Activated naive CD4-positive, alpha-beta T cell treated with anti-CD3 and anti-CD28 coated beads, Interleukin-2, amount 50 U/mL, for 24 hours (primary cell): ENCODE results near the gene GUSB.
"Not testable (repeated sequence)": the region's sequence is repeated elsewhere in the genome, so short reads cannot be mapped to it uniquely, and the experiment has no call there.

Source experiments
- H3K27ac Mint-ChIP-seq: one replicate; pipeline ENCODE4 v1.8.0; 2021; ENCODE audit warnings: mild to moderate bottlenecking, mixed read lengths
- H3K27me3 Mint-ChIP-seq: one replicate; pipeline ENCODE4 v1.8.0; 2021; ENCODE audit warnings: mixed read lengths
- H3K36me3 Mint-ChIP-seq: one replicate; pipeline ENCODE4 v1.8.0; 2021; ENCODE audit warnings: mixed read lengths
- H3K4me1 Mint-ChIP-seq: one replicate; pipeline ENCODE4 v1.8.0; 2021; ENCODE audit warnings: mixed read lengths
- H3K4me3 Mint-ChIP-seq: one replicate; pipeline ENCODE4 v1.8.0; 2021; ENCODE audit warnings: mild to moderate bottlenecking, mixed read lengths
- H3K9me3 Mint-ChIP-seq: one replicate; pipeline ENCODE4 v1.8.0; 2021; ENCODE audit warnings: mixed read lengths

Gene GUSB

GRCh38 chr7:65962033-65962432, 20.0 kb downstream of the GUSB start:
- Mint-ChIP-seq H3K4me1 (no peaks in the 10 kb centered on the region), H3K4me3 (no peak overlapping the region), H3K27ac (no peak overlapping the region), H3K36me3 (peaks cover 9% of the 10 kb centered on the region), H3K27me3 (no peaks in the 10 kb centered on the region), H3K9me3 (no peaks in the 10 kb centered on the region)

DNA sequence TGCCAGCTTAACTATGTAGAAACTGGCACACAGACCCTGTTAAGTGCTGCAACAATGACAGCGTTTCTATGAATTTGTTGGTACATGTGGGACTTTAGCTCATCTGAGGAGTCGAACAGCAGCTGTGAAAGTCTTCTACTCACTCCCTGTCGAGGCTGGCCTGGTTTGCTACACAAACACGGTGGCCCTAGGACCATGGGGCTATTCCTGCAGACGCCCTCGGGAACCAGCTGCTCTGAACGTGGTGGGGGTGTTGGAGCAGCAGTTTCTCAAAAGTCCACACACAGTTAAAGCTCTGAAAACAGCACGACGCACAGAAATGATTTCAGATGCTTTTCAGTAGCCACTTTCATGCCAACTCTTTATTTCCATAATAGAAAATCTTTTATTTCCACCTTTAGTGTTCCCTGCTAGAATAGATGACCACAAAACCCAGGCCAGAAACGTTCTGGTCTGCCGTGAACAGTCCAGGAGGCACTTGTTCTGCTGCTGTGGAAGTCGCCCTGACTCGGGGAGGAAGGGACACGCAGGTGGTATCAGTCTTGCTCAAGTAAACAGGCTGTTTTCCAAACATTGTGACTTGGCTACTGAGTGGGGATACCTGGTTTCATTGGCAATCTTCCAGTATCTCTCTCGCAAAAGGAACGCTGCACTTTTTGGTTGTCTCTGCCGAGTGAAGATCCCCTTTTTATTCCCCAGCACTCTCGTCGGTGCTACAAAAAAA, 21.5 kb downstream of the GUSB start:
- H3K9me3 Mint-ChIP-seq: no peaks in the 10 kb centered on the region
- H3K27me3 Mint-ChIP-seq: no peaks in the 10 kb centered on the region
- peaks cover 12% of the 10 kb centered on the region for H3K36me3 Mint-ChIP-seq
- no peaks in the 10 kb centered on the region for H3K4me1 Mint-ChIP-seq
- H3K27ac Mint-ChIP-seq: peak overlapping the region; percentile 12
- no peak overlapping the region for H3K4me3 Mint-ChIP-seq

DNA sequence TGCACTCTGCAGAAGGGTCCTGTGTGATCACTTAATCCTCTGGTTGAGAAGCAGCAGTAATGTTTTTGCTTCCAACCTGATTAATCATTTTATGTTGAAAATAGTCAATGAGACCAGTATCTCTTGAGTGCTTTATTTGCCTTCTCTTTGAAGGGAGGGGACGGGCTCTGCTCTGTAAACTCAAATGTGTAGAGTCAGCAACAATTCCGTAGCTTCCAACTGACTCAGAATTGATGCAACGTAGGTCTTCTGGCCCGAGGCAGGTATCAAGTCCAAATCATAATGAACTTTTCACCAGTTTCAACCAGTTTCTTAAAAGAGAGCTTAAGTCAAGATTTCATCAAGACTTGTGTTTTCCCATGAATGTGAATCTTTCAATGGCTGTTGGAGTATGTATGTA, 26.3 kb downstream of the GUSB start:
- Mint-ChIP-seq H3K27me3 (no peaks in the 10 kb centered on the region), H3K36me3 (peaks cover 11% of the 10 kb centered on the region), H3K4me3 (no peak overlapping the region), H3K27ac (no peak overlapping the region), H3K4me1 (no peaks in the 10 kb centered on the region), H3K9me3 (no peaks in the 10 kb centered on the region)

GRCh38 chr7:65953890-65954450, 28.0 kb downstream of the GUSB start:
- Mint-ChIP-seq H3K27ac (no peak overlapping the region), H3K36me3 (peaks cover 13% of the 10 kb centered on the region), H3K4me1 (no peaks in the 10 kb centered on the region), H3K9me3 (no peaks in the 10 kb centered on the region), H3K4me3 (no peak overlapping the region), H3K27me3 (no peaks in the 10 kb centered on the region)

DNA sequence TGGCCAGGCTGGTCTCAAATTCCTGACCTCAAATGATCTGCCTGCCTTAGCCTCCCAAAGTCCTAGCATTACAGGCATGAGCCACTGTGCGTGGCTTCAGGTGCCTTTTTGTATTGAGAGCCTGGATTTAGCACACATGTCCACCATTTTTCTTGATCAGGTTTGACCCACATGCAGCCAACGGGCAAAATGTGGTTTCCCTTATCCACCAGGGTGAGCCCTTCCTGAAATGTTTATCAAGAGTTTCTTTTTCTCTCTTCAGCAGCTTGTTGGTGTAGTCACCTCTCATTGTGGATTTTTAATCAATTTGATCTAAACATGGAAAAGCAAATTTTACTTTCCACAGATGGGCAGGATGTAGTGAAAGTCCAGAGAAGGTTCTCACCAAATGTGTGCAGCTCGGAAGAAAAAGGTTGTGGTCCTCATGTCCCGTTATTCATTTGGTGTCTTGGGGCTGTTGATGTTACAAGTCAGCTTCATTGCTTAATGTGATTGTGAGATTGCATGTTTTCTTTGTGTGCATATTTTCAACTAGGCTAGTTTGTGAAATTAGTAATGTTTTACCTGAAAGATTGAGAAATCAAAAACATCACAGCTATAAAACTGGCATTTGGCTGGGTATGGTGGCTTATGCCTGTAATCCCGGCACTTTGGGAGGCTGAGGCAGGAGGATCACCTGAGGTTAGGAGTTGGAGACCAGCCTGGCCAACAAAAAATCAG, 28.9 kb downstream of the GUSB start:
- no peak overlapping the region for H3K4me3 Mint-ChIP-seq
- peaks cover 12% of the 10 kb centered on the region for H3K36me3 Mint-ChIP-seq
- no peak overlapping the region for H3K27ac Mint-ChIP-seq
- no peaks in the 10 kb centered on the region for H3K27me3 Mint-ChIP-seq
- H3K4me1 Mint-ChIP-seq: no peaks in the 10 kb centered on the region
- no peaks in the 10 kb centered on the region for H3K9me3 Mint-ChIP-seq

- H3K36me3 Mint-ChIP-seq: peaks cover 12% of the 10 kb centered on the region
- no peak overlapping the region for H3K27ac Mint-ChIP-seq
- no peaks in the 10 kb centered on the region for H3K4me1 Mint-ChIP-seq
- no peaks in the 10 kb centered on the region for H3K27me3 Mint-ChIP-seq
- no peaks in the 10 kb centered on the region for H3K9me3 Mint-ChIP-seq
- H3K4me3 Mint-ChIP-seq: no peak overlapping the region
These were observed 30.0 kb downstream of the GUSB start for GRCh38 chr7:65951837-65952578.

DNA sequence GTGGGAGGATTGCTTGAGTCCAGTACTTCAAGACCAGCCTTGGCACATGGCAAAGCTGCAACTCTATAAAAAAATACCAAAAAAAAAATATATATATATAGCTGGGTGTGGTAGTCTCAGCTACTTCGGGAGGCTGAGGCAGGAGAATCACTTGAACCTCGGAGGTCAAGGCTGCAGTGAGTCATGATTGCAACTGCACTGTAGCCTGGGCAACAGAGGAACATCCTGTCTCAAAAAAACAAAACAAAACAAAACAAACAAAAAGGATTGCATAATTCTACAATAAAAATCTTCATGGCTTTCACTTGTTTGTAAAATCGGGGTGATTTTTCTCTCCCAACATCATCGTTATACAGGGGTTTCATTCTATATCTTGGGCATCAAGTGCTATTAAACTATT, 35.1 kb downstream of the GUSB start:
- no peak overlapping the region for H3K27ac Mint-ChIP-seq
- no peaks in the 10 kb centered on the region for H3K9me3 Mint-ChIP-seq
- H3K36me3 Mint-ChIP-seq: peaks cover 2% of the 10 kb centered on the region
- H3K4me1 Mint-ChIP-seq: no peaks in the 10 kb centered on the region
- H3K27me3 Mint-ChIP-seq: no peaks in the 10 kb centered on the region
- no peak overlapping the region for H3K4me3 Mint-ChIP-seq

DNA sequence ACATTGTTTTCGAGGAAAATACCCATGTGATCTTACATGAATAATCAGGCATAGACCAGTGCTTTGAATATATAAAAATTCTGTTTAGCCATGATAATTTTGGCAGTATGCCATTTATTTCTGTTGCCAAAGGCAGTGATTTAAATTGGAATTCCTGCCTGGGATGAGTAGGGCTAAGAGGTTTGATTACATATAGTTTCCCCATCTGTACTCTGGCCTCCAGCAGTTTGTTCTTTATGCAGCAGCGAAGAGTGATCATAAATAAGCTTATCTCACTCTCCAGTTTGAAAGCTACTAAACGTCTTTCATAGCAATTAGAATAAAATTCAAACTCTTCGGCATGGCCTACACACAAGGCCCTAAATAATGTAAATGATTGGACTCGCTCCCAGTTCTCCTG, 36.2 kb downstream of the GUSB start:
- H3K9me3 Mint-ChIP-seq, H3K4me3 Mint-ChIP-seq, H3K36me3 Mint-ChIP-seq, H3K4me1 Mint-ChIP-seq, H3K27ac Mint-ChIP-seq, H3K27me3 Mint-ChIP-seq: not testable (repeated sequence)

DNA sequence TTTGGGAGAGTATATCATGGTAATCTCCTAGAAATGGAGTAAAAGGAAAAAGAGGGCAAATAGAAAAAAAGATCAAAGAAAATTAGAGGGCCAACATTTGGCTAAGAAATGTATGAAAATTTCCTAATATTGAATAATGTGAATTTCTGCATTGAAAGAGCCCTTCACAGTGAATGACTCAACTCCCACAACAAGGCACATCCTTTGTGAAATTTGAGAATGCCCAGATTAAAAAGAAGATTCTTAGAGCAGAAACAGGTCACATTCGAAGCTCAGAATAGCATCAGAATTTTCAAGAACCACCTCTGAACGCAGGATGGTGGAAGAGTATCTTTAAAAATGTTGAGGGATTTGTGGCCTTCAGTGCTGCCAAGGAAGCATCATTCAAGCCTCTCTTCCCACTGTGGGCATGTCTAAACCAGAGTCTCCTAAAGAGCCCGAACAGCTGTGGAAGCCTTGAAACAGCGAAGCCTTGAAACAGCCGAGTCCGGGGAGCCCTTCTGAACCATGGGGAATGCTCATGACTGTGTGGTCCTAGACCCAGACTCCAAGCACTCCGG, 43.6 kb downstream of the GUSB start:
- Mint-ChIP-seq H3K4me1 (peaks cover 3% of the 10 kb centered on the region), H3K4me3 (no peak overlapping the region), H3K9me3 (peaks cover 4% of the 10 kb centered on the region), H3K27me3 (no peaks in the 10 kb centered on the region), H3K36me3 (peaks cover 25% of the 10 kb centered on the region), H3K27ac (no peak overlapping the region)

GRCh38 chr7:65937296-65937695, 44.7 kb downstream of the GUSB start:
- Mint-ChIP-seq H3K4me3 (no peak overlapping the region), H3K27ac (no peak overlapping the region), H3K36me3 (peaks cover 28% of the 10 kb centered on the region), H3K27me3 (no peaks in the 10 kb centered on the region), H3K9me3 (peaks cover 4% of the 10 kb centered on the region), H3K4me1 (peaks cover 8% of the 10 kb centered on the region)

- H3K4me3 Mint-ChIP-seq: no peak overlapping the region
- H3K27me3 Mint-ChIP-seq: no peaks in the 10 kb centered on the region
- H3K36me3 Mint-ChIP-seq: peaks cover 22% of the 10 kb centered on the region
- H3K9me3 Mint-ChIP-seq: peaks cover 4% of the 10 kb centered on the region
- no peak overlapping the region for H3K27ac Mint-ChIP-seq
- H3K4me1 Mint-ChIP-seq: peaks cover 32% of the 10 kb centered on the region
These were observed 50.3 kb downstream of the GUSB start for GRCh38 chr7:65931685-65932084.

GRCh38 chr7:65927489-65928448, 54.2 kb downstream of the GUSB start:
- no peak overlapping the region for H3K27ac Mint-ChIP-seq
- peaks cover 34% of the 10 kb centered on the region for H3K4me1 Mint-ChIP-seq
- no peaks in the 10 kb centered on the region for H3K9me3 Mint-ChIP-seq
- no peaks in the 10 kb centered on the region for H3K27me3 Mint-ChIP-seq
- H3K4me3 Mint-ChIP-seq: no peak overlapping the region
- H3K36me3 Mint-ChIP-seq: peaks cover 16% of the 10 kb centered on the region

- no peak overlapping the region for H3K4me3 Mint-ChIP-seq
- H3K27ac Mint-ChIP-seq: no peak overlapping the region
- no peaks in the 10 kb centered on the region for H3K27me3 Mint-ChIP-seq
- peaks cover 11% of the 10 kb centered on the region for H3K36me3 Mint-ChIP-seq
- H3K9me3 Mint-ChIP-seq: no peaks in the 10 kb centered on the region
- H3K4me1 Mint-ChIP-seq: peaks cover 30% of the 10 kb centered on the region
These were observed 55.4 kb downstream of the GUSB start for GRCh38 chr7:65926588-65926987.

DNA sequence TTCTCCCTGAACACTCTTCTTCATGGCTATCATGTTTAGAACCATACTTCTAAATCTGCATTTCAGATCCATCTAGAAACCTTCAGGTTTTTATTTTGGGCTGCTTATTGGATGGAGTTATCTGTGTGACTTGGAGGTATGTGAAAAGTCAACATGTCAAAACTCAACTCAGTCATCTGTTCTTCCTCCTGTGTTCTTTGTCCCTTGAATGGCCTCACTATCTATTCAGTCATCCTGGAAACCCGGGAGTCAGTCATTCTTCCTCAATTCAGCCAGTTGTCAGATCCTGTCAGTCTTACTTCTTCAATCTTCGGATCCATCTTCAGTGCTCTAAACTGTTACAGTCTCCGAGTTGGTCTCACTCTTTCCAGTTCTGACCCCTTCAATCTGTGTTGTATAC, 57.0 kb downstream of the GUSB start:
- no peaks in the 10 kb centered on the region for H3K9me3 Mint-ChIP-seq
- no peaks in the 10 kb centered on the region for H3K27me3 Mint-ChIP-seq
- no peak overlapping the region for H3K4me3 Mint-ChIP-seq
- peaks cover 21% of the 10 kb centered on the region for H3K4me1 Mint-ChIP-seq
- H3K27ac Mint-ChIP-seq: no peak overlapping the region
- peaks cover 13% of the 10 kb centered on the region for H3K36me3 Mint-ChIP-seq

- Mint-ChIP-seq H3K36me3 (peaks cover 17% of the 10 kb centered on the region), H3K4me1 (peaks cover 18% of the 10 kb centered on the region), H3K27me3 (no peaks in the 10 kb centered on the region), H3K27ac (no peak overlapping the region), H3K9me3 (no peaks in the 10 kb centered on the region), H3K4me3 (no peak overlapping the region)
These were observed 57.8 kb downstream of the GUSB start for GRCh38 chr7:65924193-65924592.
